SK-N-SH (cell line): ENCODE measurements around the gene MLC1.

Experiments
- EP300 ChIP-seq, 2 experiments: IDR thresholded peaks; 2 replicates each; pipeline versions ENCODE4 v1.4.0 to v1.6.1; 2012; ENCODE audit warnings: borderline replicate concordance in 1 of 2, low read depth in 1 of 2, low read length in 1 of 2
- RXRA ChIP-seq: IDR thresholded peaks from 2 replicates; pipeline ENCODE4 v1.4.0; 2012; ENCODE audit warnings: low read depth, mild to moderate bottlenecking, borderline replicate concordance
- TF ChIP-seq, protein P1 (sequence below): fragments of 200-600 bp; sonication (generic); IDR thresholded peaks from 2 replicates; pipeline ENCODE4 v1.6.1; 2017; ENCODE audit warnings: antibody characterized with exemption, mild to moderate bottlenecking, moderate library complexity
- TF ChIP-seq, protein P2 (sequence below): IDR thresholded peaks from 2 replicates; pipeline ENCODE4 v1.4.0; 2012; ENCODE audit warnings: low read depth, borderline replicate concordance
- TF ChIP-seq, protein P3 (sequence below): IDR thresholded peaks from 2 replicates; pipeline ENCODE4 v1.6.1; 2012; ENCODE audit warnings: mild to moderate bottlenecking, low read depth, low read length, moderate library complexity
- TF ChIP-seq, protein P4 (sequence below): IDR thresholded peaks from 2 replicates; pipeline ENCODE4 v1.4.0; 2012; ENCODE audit warnings: low read depth

DNA sequence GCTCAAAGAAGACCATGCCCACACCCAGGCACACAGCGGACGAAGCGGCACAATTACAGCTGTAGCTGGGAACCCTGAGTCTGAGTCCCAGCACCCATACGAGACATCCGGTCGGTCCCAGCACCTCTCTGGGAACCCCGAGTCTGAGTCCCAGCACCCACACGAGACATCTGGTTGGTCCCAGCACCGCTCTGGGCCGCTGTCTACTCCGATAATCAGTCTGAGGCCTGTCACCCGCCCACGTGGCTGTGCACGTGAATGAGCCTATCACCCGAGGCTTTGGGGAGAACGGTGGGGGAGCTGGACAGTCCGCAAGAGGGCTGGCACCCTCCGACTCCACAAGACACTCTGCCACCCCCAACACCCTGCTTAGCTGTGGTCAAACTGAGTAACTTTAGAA, 33.3 kb downstream of the MLC1 start:
- TF ChIP-seq, protein P1, sequence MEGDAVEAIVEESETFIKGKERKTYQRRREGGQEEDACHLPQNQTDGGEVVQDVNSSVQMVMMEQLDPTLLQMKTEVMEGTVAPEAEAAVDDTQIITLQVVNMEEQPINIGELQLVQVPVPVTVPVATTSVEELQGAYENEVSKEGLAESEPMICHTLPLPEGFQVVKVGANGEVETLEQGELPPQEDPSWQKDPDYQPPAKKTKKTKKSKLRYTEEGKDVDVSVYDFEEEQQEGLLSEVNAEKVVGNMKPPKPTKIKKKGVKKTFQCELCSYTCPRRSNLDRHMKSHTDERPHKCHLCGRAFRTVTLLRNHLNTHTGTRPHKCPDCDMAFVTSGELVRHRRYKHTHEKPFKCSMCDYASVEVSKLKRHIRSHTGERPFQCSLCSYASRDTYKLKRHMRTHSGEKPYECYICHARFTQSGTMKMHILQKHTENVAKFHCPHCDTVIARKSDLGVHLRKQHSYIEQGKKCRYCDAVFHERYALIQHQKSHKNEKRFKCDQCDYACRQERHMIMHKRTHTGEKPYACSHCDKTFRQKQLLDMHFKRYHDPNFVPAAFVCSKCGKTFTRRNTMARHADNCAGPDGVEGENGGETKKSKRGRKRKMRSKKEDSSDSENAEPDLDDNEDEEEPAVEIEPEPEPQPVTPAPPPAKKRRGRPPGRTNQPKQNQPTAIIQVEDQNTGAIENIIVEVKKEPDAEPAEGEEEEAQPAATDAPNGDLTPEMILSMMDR: no peak
- TF ChIP-seq EP300 (IDR thresholded peaks at IDR 0.05; ENCODE audit: borderline replicate concordance in 1 of 2, low read depth in 1 of 2, low read length in 1 of 2) (no peak), RXRA (no peak)
- TF ChIP-seq, protein P2, sequence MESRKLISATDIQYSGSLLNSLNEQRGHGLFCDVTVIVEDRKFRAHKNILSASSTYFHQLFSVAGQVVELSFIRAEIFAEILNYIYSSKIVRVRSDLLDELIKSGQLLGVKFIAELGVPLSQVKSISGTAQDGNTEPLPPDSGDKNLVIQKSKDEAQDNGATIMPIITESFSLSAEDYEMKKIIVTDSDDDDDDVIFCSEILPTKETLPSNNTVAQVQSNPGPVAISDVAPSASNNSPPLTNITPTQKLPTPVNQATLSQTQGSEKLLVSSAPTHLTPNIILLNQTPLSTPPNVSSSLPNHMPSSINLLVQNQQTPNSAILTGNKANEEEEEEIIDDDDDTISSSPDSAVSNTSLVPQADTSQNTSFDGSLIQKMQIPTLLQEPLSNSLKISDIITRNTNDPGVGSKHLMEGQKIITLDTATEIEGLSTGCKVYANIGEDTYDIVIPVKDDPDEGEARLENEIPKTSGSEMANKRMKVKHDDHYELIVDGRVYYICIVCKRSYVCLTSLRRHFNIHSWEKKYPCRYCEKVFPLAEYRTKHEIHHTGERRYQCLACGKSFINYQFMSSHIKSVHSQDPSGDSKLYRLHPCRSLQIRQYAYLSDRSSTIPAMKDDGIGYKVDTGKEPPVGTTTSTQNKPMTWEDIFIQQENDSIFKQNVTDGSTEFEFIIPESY: no peak
- TF ChIP-seq, protein P3, sequence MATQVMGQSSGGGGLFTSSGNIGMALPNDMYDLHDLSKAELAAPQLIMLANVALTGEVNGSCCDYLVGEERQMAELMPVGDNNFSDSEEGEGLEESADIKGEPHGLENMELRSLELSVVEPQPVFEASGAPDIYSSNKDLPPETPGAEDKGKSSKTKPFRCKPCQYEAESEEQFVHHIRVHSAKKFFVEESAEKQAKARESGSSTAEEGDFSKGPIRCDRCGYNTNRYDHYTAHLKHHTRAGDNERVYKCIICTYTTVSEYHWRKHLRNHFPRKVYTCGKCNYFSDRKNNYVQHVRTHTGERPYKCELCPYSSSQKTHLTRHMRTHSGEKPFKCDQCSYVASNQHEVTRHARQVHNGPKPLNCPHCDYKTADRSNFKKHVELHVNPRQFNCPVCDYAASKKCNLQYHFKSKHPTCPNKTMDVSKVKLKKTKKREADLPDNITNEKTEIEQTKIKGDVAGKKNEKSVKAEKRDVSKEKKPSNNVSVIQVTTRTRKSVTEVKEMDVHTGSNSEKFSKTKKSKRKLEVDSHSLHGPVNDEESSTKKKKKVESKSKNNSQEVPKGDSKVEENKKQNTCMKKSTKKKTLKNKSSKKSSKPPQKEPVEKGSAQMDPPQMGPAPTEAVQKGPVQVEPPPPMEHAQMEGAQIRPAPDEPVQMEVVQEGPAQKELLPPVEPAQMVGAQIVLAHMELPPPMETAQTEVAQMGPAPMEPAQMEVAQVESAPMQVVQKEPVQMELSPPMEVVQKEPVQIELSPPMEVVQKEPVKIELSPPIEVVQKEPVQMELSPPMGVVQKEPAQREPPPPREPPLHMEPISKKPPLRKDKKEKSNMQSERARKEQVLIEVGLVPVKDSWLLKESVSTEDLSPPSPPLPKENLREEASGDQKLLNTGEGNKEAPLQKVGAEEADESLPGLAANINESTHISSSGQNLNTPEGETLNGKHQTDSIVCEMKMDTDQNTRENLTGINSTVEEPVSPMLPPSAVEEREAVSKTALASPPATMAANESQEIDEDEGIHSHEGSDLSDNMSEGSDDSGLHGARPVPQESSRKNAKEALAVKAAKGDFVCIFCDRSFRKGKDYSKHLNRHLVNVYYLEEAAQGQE: no peak
- TF ChIP-seq, protein P4, sequence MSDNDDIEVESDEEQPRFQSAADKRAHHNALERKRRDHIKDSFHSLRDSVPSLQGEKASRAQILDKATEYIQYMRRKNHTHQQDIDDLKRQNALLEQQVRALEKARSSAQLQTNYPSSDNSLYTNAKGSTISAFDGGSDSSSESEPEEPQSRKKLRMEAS: no peak
